H1 (cell line): ENCODE measurements around the gene LANCL2. TPM values are rescaled to one million over a fixed set of nuclear protein-coding genes. Genes with fewer than 3 reads are reported as not detected.

Source experiments
- CTCF ChIA-PET: fragments of 300-600 bp; sonication (Branson Sonifier 250); formaldehyde crosslinking; loops from one replicate; lab custom pipeline; 2021; ENCODE audit not compliant: partially characterized antibody; lab: Charles Lee
- POLR2A ChIA-PET: fragments of 300-600 bp; sonication (Branson Sonifier 250); formaldehyde crosslinking; loops from one replicate; lab custom pipeline; 2021; ENCODE audit warnings: inconsistent platforms; ENCODE audit not compliant: partially characterized antibody; lab: Charles Lee
- DNase-seq, 2 experiments: peaks; one replicate each; pipeline versions ENCODE4 v3.0.0 to v3.0.0-alpha.2; 2010 to 2022; ENCODE audit warnings: low spot score in 2 of 2, low read depth in 1 of 2, mixed read lengths in 1 of 2
- FAIRE-seq: peaks from 2 replicates; lab custom pipeline; 2011; peaks lifted over from hg19 to GRCh38; lab: Jason Lieb, UNC
- H2AFZ ChIP-seq: 2 replicates; pipeline ENCODE4 v1.8.1; 2012; ENCODE audit warnings: low read length, inconsistent platforms
- H2AK5ac ChIP-seq: 2 replicates; pipeline ENCODE4 v1.6.1; 2013; ENCODE audit warnings: low read depth, low read length
- H2BK120ac ChIP-seq: replicated peaks from 2 replicates; pipeline ENCODE3; 2013; ENCODE audit warnings: low read depth, low read length, inconsistent platforms
- H2BK12ac ChIP-seq: 2 replicates; pipeline ENCODE4 v1.6.1; 2013; ENCODE audit warnings: low read depth, low read length
- H2BK15ac ChIP-seq: 2 replicates; pipeline ENCODE4 v1.6.1; 2013; ENCODE audit warnings: low read length
- H2BK20ac ChIP-seq: 2 replicates; pipeline ENCODE4 v1.6.1; 2013; ENCODE audit warnings: low read length
- H2BK5ac ChIP-seq: 2 replicates; pipeline ENCODE4 v1.6.1; 2013; ENCODE audit warnings: low read depth, low read length
- H3K14ac ChIP-seq: 2 replicates; pipeline ENCODE4 v1.6.1; 2013; ENCODE audit warnings: inconsistent platforms; ENCODE audit not compliant: insufficient read length
- H3K18ac ChIP-seq: 2 replicates; pipeline ENCODE4 v1.6.1; 2013; ENCODE audit warnings: low read length; ENCODE audit errors: extremely low read depth
- H3K23ac ChIP-seq: 2 replicates; pipeline ENCODE4 v1.6.1; 2013; ENCODE audit warnings: inconsistent platforms; ENCODE audit not compliant: insufficient read length
- H3K23me2 ChIP-seq: 2 replicates; pipeline ENCODE4 v1.6.1; 2013; ENCODE audit warnings: low read depth, low read length
- H3K27ac ChIP-seq: 2 replicates; pipeline ENCODE4 v1.6.1; 2011; ENCODE audit warnings: low read depth, low read length, inconsistent platforms
- H3K27me3 ChIP-seq, 4 experiments: replicated peaks in 1 of 4; 1 replicate in 1 of 4; 2 replicates in 3 of 4; pipeline versions ENCODE4 v1.6.1 to v1.8.1; 2011 to 2013; ENCODE audit warnings: low read length in 3 of 4, mild to moderate bottlenecking in 3 of 4, inconsistent platforms in 2 of 4, mixed read lengths in 2 of 4, moderate library complexity in 1 of 4; ENCODE audit not compliant: control insufficient read depth in 3 of 4, insufficient read depth in 3 of 4; ENCODE audit errors: extremely low read depth in 1 of 4
- H3K36me3 ChIP-seq, 4 experiments: 2 replicates each; pipeline versions ENCODE4 v1.6.1 to v1.8.1; 2011 to 2013; ENCODE audit warnings: mild to moderate bottlenecking in 4 of 4, low read length in 3 of 4, moderate library complexity in 2 of 4, control low read depth in 1 of 4, inconsistent platforms in 1 of 4; ENCODE audit not compliant: insufficient read depth in 4 of 4, control insufficient read depth in 2 of 4
- H3K4ac ChIP-seq: replicated peaks from 2 replicates; pipeline ENCODE3; 2013; ENCODE audit warnings: low read length, low read depth, mixed read lengths, inconsistent platforms; ENCODE audit not compliant: insufficient read length
- H3K4me1 ChIP-seq, 4 experiments: replicated peaks in 1 of 4; 1 replicate in 1 of 4; 2 replicates in 3 of 4; pipeline versions ENCODE4 v1.6.1 to v1.8.1; 2011 to 2013; ENCODE audit warnings: low read length in 3 of 4, inconsistent platforms in 2 of 4, mixed read lengths in 1 of 4; ENCODE audit not compliant: insufficient read depth in 4 of 4, control insufficient read depth in 3 of 4
- H3K4me2 ChIP-seq, 2 experiments: 2 replicates each; pipeline versions ENCODE4 v1.6.1 to v1.8.1; 2011 to 2013; ENCODE audit warnings: low read depth in 2 of 2, low read length in 2 of 2, control low read depth in 1 of 2, inconsistent platforms in 1 of 2, mild to moderate bottlenecking in 1 of 2; ENCODE audit not compliant: insufficient read depth in 1 of 2
- H3K4me3 ChIP-seq, 4 experiments: fragments of 200-600, 300-600 bp in 1 of 4; sonication (generic), shearing (Covaris generic), sonication (Bioruptor Twin) in 1 of 4; 2 replicates each; pipeline versions ENCODE4 v1.5.1 to v1.8.1; 2011 to 2016; ENCODE audit warnings: low read length in 4 of 4, low read depth in 3 of 4, control low read depth in 2 of 4, inconsistent platforms in 2 of 4, mild to moderate bottlenecking in 2 of 4, mixed read lengths in 1 of 4, moderate library complexity in 1 of 4; ENCODE audit not compliant: insufficient read depth in 2 of 4; ENCODE audit errors: extremely low read depth in 1 of 4
- H3K56ac ChIP-seq: replicated peaks from 2 replicates; pipeline ENCODE3; 2013; ENCODE audit warnings: low read depth, mild to moderate bottlenecking, mixed read lengths, low read length, inconsistent platforms; ENCODE audit not compliant: insufficient read length
- H3K79me1 ChIP-seq: 2 replicates; pipeline ENCODE4 v1.6.1; 2013; ENCODE audit warnings: low read depth, low read length, control low read depth
- H3K79me2 ChIP-seq, 2 experiments: 2 replicates each; pipeline versions ENCODE4 v1.6.1 to v1.8.1; 2012 to 2013; ENCODE audit warnings: low read length in 2 of 2, mild to moderate bottlenecking in 2 of 2, inconsistent platforms in 1 of 2; ENCODE audit not compliant: insufficient read depth in 2 of 2, control insufficient read depth in 1 of 2
- H3K9ac ChIP-seq, 4 experiments: replicated peaks in 1 of 4; 1 replicate in 1 of 4; 2 replicates in 3 of 4; pipeline versions ENCODE4 v1.6.1 to v1.8.1; 2011 to 2013; ENCODE audit warnings: low read depth in 3 of 4, low read length in 3 of 4, control low read depth in 2 of 4, mild to moderate bottlenecking in 2 of 4, moderate library complexity in 2 of 4, inconsistent platforms in 1 of 4; ENCODE audit errors: extremely low read depth in 1 of 4
- H3K9me3 ChIP-seq, 2 experiments: 2 replicates each; pipeline versions ENCODE4 v1.6.1 to v1.8.1; 2012 to 2013; ENCODE audit warnings: mild to moderate bottlenecking in 2 of 2, moderate library complexity in 2 of 2, control low read depth in 1 of 2, inconsistent platforms in 1 of 2, low read depth in 1 of 2, low read length in 1 of 2, mixed read lengths in 1 of 2; ENCODE audit not compliant: insufficient read depth in 2 of 2
- H4K20me1 ChIP-seq, 2 experiments: replicated peaks in 1 of 2; 2 replicates each; pipeline versions ENCODE3 to v1.8.1; 2011 to 2013; ENCODE audit warnings: inconsistent platforms in 2 of 2, low read length in 2 of 2, mild to moderate bottlenecking in 1 of 2; ENCODE audit not compliant: insufficient read depth in 2 of 2, control insufficient read depth in 1 of 2
- H4K5ac ChIP-seq: 2 replicates; pipeline ENCODE4 v1.6.1; 2013; ENCODE audit warnings: low read length, low read depth, mixed read lengths, inconsistent platforms; ENCODE audit not compliant: insufficient read length
- H4K8ac ChIP-seq: 2 replicates; pipeline ENCODE4 v1.8.0; 2013; ENCODE audit warnings: mild to moderate bottlenecking, moderate library complexity, low read length, inconsistent platforms; ENCODE audit not compliant: insufficient read depth; ENCODE audit errors: extremely low read depth
- H4K91ac ChIP-seq: replicated peaks from 2 replicates; pipeline ENCODE3; 2013; ENCODE audit warnings: low read length, mixed read lengths, inconsistent platforms; ENCODE audit not compliant: insufficient read length
- ASH2L ChIP-seq: fragments of 200-600, 300-600 bp; sonication (generic); IDR thresholded peaks from one replicate; pipeline ENCODE4 v1.7.1; 2017; ENCODE audit warnings: low read length
- BACH1 ChIP-seq: IDR thresholded peaks from 2 replicates; pipeline ENCODE4 v1.6.1; 2012; ENCODE audit warnings: low read length, improper control_type of control experiment
- CHD2 ChIP-seq: IDR thresholded peaks from 2 replicates; pipeline ENCODE4 v1.6.1; 2012; ENCODE audit warnings: low read length, improper control_type of control experiment
- HDAC6 ChIP-seq: IDR thresholded peaks from one replicate; pipeline ENCODE4 v1.7.1; 2012; ENCODE audit warnings: low read depth, mild to moderate bottlenecking, inconsistent platforms, low read length, moderate library complexity
- RXRA ChIP-seq: IDR thresholded peaks from 2 replicates; pipeline ENCODE4 v1.6.1; 2011; ENCODE audit warnings: low read depth, mild to moderate bottlenecking, low read length, moderate library complexity; ENCODE audit not compliant: insufficient read depth
- TAF1 ChIP-seq: IDR thresholded peaks from 2 replicates; pipeline ENCODE4 v1.6.1; 2011; ENCODE audit warnings: mild to moderate bottlenecking, low read depth, low read length
- WGBS, 2 experiments: shearing (Covaris generic) in 1 of 2; methylation state at CpG; one replicate each; pipeline versions ENCODE4 v1.1.6 to v1.1.7; 2013 to 2015; ENCODE audit warnings: low lambda C conversion rate in 2 of 2, mixed read lengths in 2 of 2, inconsistent platforms in 1 of 2, low coverage in 1 of 2, missing lambda C conversion rate in 1 of 2; ENCODE audit not compliant: insufficient replicate concordance in 2 of 2, insufficient coverage in 1 of 2, insufficient read length in 1 of 2; ENCODE audit errors: extremely low coverage in 1 of 2, missing lambda C conversion rate in 1 of 2; 5-methylcytosine and 5-hydroxymethylcytosine counted together
- polyA plus RNA-seq, 7 experiments: library from polyadenylated mRNA; depleted of rRNA in 3 of 7; stranded (reverse) in 5 of 7; unstranded in 2 of 7; fragments of >200 nt in 5 of 7; fragments of 200-250 nt in 2 of 7; gene quantifications; 1 replicate in 5 of 7; 2 replicates in 1 of 7; 4 replicates in 1 of 7; pipeline versions ENCODE4 v1.2.1 to v1.2.3, GENCODE V29; 2011 to 2013; ENCODE audit warnings: missing spikeins in 2 of 7, mixed read lengths in 2 of 7
- total RNA-seq: library from RNA; stranded (reverse); fragmentation: NEBNext Ultra II Directional; extraction: Animal tissue kit (Norgen Biotek cat#: 25700); gene quantifications from 2 replicates; pipeline ENCODE4 v1.2.1, GENCODE V29; 2021
- TF ChIP-seq, protein P1 (sequence below): IDR thresholded peaks from 2 replicates; pipeline ENCODE4 v1.6.1; 2012; ENCODE audit warnings: inconsistent platforms

The LANCL2 gene
- total and polyA plus RNA-seq, 2 of the 8 experiments (the other 6 are each of a cell fraction or from before 2014, with no cell fraction given) = 9.2 to 9.5 TPM

DNA sequence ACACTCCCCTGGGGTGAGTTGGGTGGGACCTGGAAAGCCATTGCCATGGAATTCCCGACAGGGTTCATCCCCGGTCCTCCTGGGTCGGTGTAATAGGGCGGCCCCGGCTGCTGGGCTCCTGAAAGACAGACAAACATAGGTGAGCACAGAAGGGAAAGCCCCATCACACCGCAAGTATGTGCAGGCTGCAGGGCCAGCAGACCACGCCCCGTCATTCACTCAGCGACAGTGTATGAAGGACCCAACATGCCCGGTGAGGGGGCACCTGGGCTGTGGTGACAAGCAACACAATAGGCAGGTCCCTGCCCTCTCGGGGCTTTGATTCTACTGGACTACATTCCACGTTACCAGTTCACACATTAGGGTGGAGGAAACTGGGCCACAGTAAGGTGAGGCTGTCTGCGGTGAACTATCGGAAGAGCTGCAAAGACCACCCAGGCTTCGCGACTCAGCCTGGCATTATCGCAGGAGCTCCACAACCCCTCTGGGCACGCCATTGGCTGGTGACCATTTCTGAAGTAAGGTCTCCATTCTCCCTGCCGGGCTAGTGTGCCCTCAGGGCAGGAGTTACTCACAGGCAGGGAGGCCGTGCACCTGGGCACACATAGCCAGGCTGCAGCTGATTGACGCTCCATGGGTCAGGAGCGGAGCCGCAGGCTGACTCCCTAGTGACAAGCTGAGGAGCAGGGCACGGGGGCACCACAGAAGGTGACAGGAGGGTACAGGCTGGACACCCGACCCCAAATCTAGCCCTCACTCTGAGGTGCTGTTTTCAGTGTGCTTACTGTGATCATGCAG is 108.0 kb downstream of the LANCL2 start:
- H3K4me2 ChIP-seq = no peak overlapping the region
- no peak overlapping the region for H2BK120ac ChIP-seq
- peaks cover 0 to 5% (median 0%) of the 10 kb centered on the region in 4 experiments; a peak in 2 of 8 replicates for H3K36me3 ChIP-seq
- FAIRE-seq = no peak
- H4K20me1 ChIP-seq = peaks cover 0 to 16% of the 10 kb centered on the region in 2 experiments
- WGBS, 2 experiments = 95% methylated on average over 19 of the region's 25 CpGs; no CpG with 5 or more reads in 1 of the 2 experiments
- CTCF ChIA-PET = interaction anchor here (1.0 kb wide), 1 partner anchor 120 kb away, joined by 3 read pairs; no protein-coding TSS in a partner anchor
- POLR2A ChIA-PET = no interaction called here
- H3K4me3 ChIP-seq = no peak overlapping the region
- peaks cover 8% of the 10 kb centered on the region; the same call in 1 of the 2 replicates for H3K79me1 ChIP-seq
- H2BK20ac ChIP-seq = no peak overlapping the region
- H2BK5ac ChIP-seq = no peak overlapping the region
- H2AK5ac ChIP-seq = no peak overlapping the region
- H3K27me3 ChIP-seq = no peaks in the 10 kb centered on the region
- TF ChIP-seq TAF1 = no peak
- no peak for TF ChIP-seq CHD2
- TF ChIP-seq HDAC6 = no peak
- TF ChIP-seq BACH1 = no peak
- TF ChIP-seq RXRA = no peak
- TF ChIP-seq, protein P1, sequence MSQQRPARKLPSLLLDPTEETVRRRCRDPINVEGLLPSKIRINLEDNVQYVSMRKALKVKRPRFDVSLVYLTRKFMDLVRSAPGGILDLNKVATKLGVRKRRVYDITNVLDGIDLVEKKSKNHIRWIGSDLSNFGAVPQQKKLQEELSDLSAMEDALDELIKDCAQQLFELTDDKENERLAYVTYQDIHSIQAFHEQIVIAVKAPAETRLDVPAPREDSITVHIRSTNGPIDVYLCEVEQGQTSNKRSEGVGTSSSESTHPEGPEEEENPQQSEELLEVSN = no peak
- TF ChIP-seq ASH2L = no peak
- no peak overlapping the region for H2BK15ac ChIP-seq
- H3K79me2 ChIP-seq = no peaks in the 10 kb centered on the region
- no peak overlapping the region for H3K18ac ChIP-seq
- no peak overlapping the region for H3K23ac ChIP-seq
- H3K23me2 ChIP-seq = no peaks in the 10 kb centered on the region
- no peak for DNase-seq
- H3K4me1 ChIP-seq = no peaks in the 10 kb centered on the region
- no peak overlapping the region for H3K27ac ChIP-seq
- H3K14ac ChIP-seq = no peak overlapping the region
- no peak overlapping the region for H4K8ac ChIP-seq
- H3K9ac ChIP-seq = no peak overlapping the region
- no peak overlapping the region for H3K56ac ChIP-seq
- peaks cover 0 to 6% of the 10 kb centered on the region in 2 experiments; a peak in 1 of 4 replicates for H3K9me3 ChIP-seq
- H2BK12ac ChIP-seq = no peak overlapping the region
- no peak overlapping the region for H3K4ac ChIP-seq
- H2AFZ ChIP-seq = no peak overlapping the region
- no peak overlapping the region for H4K5ac ChIP-seq
- no peak overlapping the region for H4K91ac ChIP-seq
